Stimulated activated CD4-positive, alpha-beta T cell treated with anti-CD3 and anti-CD28 coated beads, Interleukin-4, amount 100 ng/mL, for 24 hours (primary cell): Measurements from ENCODE around the gene APRT.
"Not testable (repeated sequence)": the region's sequence is repeated elsewhere in the genome, so short reads cannot be mapped to it uniquely, and the experiment has no call there.

Experiments
- DNase-seq: peaks from one replicate; pipeline ENCODE4 v3.0.0-alpha.2; 2020

Gene APRT

DNA sequence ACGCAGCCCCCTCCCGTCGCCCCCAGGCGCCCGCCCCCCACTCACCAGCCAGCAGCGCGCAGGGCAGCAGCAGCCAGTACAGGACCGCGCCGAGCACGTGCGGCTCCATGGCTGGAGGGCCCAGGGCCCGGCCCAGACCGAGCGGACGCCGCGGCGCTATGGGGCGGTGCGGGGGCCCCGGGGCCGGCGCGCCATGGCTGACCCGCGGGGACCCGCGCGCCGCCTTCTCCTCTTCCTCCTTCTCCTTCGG is 26.9 kb downstream of the APRT start:
- DNase-seq, result no peak

DNA sequence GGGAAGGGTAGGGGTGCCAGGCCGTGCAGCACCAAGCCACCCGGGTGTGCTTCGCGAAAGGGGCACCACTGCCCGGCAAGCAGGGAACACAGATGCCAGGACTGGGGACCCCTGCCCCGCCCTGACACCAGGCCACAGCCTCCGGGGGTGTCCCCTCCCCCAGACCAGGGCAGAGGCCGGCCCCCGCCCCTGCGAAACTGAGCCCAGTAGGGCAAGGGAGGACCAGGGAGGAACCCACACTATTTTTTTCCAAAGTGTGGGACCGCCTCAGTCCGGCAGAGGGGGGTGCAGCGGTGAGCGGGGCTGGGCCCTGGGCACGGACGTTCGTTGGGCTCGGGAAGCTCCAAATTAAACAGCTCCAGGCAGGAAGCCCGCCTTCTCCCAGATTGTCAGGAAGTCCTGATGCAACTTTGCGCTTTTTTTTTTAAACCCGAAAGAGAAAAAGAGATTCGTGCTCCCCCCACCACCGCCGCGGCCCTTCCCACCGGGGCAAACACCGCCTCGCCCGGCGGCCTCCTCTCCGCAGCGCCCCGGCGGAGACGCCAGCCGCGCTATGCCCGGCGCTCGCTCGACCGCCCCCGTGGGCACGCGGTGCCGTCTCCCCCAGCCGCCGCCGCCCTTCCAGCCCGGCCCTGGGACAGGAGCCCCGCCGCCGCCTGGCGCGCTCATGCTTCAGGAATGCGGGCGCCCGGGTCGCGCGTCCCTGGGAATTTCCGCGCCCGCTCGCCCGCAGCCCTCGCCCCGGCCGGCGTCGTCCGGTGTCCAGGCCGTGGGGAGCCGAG is 27.5 kb downstream of the APRT start:
- DNase-seq, result peak; percentile 57

DNA sequence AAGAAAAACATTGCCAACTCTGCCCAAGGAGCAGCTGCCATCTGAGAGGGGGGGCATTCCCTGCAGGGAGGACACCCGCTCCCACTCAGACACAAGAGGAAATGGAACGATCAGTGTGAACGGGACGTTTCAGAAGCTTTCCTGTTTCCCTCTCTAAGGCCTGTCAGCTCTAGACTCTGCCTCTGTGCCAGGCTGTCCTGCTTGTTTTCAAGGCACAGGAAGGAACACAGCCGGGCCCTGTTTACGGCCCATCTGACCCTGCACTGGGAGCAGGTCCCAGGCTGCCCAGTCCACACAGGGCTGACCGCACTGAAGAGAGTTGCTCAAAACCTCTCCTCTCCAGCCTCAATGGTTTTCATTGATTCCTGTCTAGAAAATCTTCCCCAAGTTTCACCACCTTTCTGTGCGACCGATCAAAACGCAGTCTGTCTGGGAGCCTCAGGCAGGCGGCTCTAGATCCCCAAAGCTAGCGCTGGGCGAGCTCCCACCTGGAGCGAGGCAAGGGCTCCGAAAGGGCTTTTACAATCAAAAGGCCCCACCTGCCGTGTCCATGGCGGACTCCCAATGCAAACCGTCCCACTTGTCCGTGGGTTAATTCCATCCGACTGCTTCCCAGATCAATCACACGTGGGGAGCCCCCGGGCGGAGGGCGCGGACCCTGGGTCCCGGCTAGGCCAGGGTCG is 28.2 kb downstream of the APRT start:
- peak; percentile 34 for DNase-seq

DNA sequence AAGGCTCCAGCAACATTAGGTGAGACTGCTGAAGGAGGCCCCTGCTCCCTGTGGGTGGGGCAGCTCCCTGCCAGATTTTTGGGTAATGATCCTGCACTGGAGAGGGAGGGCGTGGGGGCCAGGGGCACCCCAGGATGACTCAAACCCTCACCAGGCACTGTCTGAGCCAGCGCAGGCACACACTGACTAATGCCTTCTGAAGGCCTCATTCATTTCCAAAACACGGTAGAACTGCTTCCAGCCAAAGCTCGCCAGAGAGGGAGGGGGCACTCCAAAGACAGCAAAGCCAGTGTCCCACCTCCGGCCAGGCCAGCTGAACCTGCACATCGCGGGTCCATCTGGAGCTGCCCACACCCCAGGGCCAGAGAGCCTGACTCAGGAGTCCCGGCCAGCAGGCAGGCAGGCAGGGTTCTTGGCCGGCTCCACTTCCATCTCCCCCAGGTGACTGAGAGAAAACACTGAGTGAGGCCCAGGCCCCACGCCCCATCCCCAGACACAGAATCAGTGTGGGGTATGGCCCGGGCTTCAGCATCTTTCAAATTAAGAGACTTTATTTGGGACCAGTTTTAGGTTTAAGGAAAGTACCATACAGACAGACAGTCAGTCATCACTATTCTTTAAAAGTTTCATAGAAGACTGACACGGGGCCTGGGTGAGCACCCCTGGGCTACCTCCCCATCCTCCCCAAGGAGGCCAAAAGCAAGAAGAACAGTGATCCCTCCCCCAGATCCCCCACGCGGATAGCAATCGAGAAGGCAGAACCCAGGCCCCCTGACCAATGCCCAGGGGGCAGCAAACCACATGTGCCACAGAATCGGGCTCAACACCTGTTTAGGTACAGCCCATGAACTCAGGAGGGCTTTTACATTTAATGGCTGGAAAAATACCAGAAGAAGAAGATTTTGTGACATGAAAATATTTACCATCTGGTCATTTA is 29.0 kb downstream of the APRT start:
- DNase-seq, result peak; percentile 88

DNA sequence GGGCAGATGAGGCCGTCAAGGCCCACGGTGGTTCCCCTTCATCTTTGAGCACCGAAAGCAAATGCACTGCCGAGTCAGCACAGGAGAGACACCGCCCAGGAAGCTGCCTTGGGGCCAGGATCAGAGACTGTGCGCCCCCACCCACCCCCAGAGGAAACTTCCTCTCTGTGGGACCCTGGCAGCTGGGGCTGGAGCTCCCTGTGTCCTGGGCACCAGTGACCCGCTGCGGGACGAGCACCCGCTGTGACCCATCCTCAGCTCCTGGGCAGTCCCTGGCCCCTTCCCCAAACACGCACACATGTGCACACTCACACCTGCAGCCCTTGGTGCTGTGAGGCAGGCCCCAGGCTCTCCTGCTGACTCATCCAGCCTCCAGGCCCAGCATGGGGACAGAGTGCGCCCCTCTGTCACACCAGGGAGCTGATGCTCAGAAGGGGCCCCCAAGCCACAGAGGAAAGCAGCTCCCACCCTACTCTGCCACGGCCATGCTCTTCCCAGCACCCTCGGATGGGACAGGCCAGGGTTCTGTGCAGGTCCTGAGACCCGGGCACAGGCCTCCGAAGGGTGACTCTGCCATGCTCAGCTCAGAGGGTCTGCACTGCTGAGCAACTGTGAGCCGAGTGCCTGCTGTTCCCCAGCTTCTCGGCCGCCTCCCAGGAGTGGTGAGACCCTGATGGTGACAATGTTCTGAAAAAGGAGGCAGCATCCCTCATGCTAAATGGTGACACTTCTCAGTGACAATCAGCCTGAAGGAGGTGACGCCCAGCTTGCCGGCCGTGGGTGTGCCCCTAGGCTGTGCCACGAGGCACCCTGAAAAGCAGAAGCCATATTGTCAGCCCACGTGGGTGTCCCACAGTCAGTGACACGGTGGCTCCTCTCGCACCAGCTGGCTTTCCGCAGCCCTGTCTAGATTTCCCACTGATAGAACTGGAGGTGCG is 30.3 kb downstream of the APRT start:
- DNase-seq, result peak; percentile 75

DNA sequence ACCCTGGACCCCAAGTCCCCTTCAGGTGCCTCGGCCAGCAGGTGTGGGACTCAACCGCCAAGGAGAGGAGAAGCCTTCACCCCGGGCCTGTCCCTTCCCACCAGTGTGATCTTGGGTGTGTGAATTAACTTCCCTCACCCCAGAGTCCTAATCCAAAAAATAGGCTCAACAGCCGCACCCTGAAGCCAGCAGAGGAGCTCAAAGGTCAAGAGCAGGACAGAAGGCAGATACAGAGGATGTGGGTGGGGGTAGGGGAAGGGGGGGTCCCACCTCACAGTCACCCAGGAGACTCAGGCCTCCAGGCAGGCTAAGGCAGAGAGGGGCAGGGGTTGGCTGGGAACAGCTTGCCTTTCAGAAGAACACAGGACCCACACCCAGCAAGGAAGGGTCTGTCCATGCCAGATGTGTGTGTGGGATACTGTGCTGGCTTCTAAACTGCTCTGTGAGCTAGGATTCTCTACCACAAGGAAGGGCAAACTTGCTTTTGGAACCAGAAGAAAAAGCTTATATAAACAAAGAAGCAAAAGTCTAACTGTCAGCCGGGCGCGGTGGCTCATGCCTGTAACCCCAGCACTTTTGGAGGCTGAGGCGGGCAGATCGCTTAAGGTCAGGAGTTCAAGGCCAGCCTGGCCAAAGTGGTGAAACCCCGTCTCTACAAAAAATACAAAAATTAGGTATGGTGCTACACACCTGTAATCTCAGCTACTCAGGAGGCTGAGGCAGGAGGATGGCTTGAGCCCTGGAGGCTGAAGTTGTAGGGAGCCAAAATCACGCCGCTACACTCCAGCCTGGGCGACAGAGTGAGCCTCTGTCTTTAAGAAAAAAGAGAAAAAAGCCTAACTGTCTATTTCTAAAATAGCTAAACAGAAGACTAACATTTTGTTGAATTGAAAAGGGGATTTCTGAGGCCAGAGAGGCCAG is 31.3 kb downstream of the APRT start:
- no peak for DNase-seq

DNA sequence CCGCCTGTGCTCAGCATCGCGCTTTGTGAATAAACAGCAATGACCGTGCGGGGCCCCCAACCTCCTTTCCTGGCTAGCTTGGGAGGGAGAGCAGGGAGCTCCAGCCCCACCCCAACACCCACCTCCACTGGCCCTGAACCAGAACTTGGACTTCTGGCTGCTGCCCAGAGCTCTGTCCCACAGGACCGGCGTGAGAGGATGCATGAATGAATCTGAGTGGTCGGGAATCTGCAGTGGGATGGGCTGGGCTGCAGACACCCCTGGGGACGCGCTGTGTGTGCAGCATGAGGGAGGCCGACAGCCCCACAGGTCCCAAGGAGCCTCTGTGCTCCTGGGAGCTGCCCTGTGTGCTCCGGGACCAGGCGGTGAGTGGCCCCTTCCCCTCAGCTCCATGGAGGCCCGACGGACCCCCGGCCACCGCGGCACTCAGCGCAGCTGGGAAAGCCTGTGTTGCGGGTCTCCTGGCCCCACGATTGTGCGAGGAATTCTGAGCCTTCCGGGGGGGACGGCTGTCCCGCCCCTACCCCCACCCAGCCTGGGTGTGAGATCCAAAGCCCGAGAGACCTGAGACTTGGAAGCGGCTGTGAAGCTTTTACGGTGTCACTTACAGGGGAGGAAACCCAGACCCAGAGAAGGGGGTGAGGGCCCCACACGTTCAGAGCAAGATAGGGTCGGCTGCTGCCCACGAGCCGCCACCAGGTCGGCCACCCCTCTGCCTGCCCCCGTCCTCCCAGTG is 32.2 kb downstream of the APRT start:
- no peak for DNase-seq

DNA sequence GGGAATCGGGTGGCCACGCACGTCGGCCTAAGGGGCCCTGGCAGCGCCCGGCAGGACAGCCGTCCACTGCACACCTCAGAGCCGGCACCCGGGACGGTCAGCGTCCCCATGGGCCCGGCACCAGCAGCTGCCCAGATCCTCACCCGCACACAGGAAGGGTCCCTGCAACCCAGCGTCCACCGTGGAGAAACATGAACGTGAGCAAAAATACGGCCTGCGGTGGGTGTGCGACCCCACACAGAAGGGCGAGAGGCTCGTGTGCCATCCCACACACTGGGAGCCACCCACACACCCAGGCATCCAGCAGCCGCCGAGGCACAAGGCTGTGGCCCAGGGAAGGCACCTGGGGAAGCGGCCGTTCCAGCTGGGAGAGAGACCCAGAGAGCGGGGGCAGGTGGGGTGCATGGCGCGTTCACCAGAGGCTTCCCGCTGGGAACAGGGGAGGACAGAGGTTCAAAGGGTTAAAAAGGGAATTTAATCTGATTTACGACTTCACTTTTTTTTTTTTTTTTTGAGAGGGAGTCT is 33.1 kb downstream of the APRT start:
- no peak for DNase-seq

DNA sequence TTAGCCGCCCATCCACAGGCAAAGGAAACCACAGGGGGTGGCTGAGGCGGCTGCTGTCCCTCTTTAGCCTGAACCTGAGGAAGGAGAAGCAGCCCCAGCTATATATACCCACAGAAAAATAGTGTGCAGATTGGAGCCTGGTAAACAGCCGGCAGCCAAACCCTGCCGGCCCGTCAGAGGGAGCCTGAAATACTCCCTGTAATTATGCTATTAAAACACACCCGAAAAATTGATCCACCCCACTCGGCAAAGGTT is 33.5 kb downstream of the APRT start:
- no peak for DNase-seq

DNA sequence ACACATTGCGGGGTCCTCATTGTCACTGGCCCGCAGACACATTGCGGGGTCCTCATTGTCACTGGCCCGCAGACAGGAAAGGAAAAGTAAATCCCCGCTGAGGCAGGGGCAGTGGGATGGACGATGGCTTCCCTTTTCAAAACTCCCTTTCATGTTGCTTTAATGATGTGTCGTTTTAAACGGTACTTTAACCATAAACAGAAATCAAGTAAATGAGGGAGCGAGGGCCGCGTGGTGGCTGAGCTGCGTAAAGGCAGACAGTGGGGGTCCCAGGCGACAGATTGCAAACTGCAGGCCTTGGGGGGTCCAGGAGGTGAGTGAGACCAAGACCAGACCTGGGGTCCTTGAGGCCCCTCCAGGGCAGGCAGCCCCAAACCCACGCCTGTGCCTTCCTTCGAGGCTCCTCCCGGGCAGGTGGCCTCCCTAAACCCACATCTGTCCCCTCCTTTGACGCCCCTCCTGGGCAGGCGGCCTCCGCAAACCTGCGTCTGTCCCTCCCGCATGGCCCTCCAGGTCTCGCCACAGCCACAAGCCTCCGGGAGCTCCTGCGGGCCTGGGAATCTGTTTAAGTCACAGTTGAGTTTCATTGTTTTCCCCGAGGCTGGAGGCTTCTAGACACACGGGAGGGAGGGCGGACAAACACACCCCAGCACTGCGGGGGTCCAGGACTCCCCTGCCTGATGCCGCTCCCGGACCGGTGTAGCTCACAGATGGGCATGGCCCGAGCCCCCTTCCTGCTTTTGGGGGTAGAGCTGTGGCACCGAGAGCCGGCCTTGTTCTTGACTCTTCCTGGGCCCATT is 34.1 kb downstream of the APRT start:
- no peak for DNase-seq

DNA sequence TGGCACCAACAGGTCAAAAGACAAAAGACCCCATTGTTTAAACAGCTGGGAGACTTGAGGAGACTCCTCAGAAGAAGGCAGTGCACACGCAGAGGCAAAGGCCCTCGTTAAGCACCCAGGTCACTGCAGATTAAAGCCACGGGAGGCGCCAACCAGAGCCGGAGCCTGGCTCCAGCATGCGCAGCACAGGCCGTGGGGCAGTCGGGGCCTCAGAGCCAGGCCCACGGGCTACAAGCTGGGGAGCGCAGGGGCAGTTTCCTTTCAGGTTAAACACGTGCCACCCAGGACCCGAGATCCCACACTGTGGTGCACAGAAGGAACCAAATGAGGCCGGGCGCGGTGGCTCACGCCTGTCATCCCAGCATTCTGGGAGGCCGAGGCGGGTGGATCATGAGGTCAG is 35.9 kb downstream of the APRT start:
- no peak for DNase-seq

DNA sequence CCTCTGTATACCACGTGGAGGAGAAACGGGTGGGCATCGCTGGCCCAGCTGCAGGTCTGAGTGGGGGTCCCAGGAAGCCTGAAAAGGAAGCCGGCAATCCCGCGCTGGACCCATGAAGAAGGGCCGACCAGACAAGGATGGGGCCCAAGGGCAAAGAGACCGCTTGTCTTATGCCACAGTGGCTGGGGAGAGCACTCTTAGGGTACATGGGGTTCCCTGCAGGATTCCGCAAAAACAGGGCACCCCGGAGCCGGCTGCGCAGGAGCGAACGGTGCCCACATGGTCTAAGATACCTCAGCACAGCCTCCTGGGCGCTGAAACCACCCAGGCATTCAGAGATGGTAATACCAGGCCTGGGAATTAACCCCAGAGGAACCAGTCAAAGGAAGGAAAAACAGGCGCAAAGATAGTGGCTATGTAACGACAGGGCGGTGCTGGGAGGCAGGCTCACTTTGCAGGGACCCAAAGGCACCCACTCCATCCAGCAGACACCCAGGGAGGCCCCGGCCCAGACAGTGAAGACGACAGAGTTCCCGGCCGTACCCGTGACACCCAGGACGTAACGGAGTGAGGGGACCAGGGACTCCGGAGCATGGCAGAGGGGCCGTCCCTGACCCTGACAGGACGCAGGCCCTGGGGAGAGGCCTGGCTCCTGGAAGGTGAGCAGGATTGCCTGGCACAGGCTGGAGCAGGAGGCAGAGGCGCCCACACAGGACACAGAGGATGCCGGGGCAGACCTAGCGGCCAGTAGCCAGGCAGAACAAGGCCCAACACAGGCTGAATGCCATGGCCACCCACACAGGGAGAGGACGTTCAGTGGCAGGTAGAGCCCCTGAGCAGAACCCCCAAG is 37.0 kb downstream of the APRT start:
- DNase-seq, result no peak

DNA sequence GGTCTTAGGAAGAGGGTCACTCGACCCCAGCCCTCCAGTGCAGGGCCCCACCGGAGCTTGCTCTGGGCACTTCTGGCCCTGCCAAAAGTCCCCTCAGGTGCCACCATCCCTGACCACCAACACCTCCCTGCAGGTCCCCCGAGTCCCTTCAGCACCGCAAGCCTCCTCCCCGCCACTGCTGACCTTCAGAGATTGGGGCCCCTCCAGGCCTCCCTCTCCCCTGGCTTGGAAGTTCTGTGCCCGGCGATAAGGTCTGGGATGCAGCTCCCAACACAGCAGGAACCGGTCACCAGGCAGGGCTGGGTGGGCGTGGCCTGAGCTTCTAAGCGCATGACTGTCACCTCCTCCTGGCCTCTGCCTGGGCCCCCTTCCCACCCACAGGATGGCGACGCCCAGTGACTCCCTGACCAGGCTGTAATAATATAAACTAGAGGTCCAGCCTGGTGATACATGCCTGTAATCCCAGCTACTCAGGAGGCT is 37.9 kb downstream of the APRT start:
- DNase-seq, result no peak

DNA sequence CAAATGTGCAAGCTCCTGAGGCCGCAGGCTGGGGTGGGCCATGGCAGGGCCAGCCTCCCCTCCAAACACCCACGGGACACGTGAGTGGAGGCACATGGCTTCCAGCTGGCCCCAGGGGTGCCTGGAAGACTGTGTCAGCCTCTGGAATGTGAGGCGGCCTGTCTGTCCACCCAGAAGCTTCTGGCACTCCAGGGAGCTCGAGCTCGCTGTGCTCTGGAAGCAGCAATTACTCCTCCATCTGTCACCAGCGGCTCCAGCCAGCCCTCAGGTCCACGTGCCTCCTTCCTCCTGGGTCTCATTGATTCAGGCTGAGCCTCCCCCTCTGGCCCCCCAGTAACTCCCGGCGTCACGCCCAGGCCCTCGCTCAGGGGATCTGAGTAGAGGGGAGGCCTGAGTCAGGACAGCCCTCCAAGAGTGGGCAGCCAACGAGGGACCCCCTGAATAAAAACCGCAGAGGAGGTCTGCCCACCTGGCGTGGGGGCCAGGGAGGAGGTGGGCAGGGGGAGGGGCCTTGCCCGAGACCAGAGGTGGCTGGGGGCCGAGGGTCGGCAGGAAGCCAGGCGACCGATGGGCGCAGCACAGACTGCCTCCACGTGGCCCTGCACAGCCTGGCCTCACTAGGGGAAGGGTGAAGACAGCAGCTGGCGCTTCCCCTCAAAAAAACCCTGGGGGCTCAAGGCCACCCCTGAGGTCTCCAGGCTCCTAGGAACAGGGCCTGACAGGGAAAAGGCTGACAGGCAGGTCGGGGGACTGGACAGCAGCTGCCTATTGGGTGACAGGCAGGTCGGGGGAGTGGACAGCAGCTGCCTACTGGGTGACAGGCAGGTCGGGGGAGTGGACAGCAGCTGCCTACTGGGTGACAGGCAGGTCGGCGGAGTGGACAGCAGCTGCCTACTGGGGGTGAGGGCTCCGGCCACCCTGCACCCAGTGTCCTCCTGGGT is 38.6 kb downstream of the APRT start:
- DNase-seq, result no peak

DNA sequence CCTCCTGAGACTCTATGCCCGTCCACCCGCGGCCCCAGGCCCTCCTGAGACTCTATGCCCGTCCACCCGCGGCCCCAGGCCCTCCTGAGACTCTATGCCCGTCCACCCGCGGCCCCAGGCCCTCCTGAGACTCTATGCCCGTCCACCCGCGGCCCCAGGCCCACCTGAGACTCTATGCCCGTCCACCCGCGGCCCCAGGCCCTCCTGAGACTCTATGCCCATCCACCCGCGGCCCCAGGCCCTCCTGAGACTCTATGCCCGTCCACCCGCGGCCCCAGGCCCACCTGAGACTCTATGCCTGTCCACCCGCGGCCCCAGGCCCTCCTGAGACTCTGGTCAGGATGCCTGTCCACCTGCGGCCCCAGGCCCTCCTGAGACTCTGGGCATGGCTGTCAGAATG is 39.9 kb downstream of the APRT start:
- not testable (repeated sequence) for DNase-seq

DNA sequence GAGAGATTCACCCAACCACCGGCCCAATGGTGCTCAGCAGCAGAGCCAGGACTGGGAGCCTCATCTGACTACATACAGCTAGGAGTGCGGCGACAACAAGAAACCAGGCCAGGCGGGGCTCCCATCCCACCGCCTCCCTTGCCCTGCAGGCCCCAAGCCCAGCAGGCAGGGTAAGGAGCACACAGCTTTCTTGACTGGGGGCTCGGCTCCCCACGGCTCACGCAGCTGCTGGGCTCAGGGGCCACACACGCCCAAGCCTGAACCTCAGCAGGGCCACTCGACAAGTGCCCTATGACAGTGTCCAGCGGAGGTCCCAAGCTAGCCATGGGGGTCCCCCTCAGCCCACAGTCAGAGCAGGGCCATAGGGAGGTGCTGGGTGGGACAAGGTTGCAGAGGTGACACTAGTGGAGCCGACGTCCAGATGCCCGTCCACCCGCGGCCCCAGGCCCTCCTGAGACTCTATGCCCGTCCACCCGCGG is 40.4 kb downstream of the APRT start:
- no peak for DNase-seq
